Retinal pigment epithelial cell (primary cell): ENCODE results near the gene ANKS1A.

ENCODE experiments used
- DNase-seq: peaks from one replicate; pipeline ENCODE4 v3.0.0-alpha.2; 2010; ENCODE audit warnings: low read depth
- H3K4me3 ChIP-seq: 2 replicates; pipeline ENCODE4 v1.5.1; 2011; ENCODE audit warnings: mild to moderate bottlenecking, low read length, control low read depth, moderate library complexity
- TF ChIP-seq, protein P1 (sequence below): conservative IDR thresholded peaks from 2 replicates; pipeline ENCODE4 v1.5.1; 2011; ENCODE audit warnings: low read depth, low read length, control low read depth, inconsistent platforms

Gene ANKS1A

DNA sequence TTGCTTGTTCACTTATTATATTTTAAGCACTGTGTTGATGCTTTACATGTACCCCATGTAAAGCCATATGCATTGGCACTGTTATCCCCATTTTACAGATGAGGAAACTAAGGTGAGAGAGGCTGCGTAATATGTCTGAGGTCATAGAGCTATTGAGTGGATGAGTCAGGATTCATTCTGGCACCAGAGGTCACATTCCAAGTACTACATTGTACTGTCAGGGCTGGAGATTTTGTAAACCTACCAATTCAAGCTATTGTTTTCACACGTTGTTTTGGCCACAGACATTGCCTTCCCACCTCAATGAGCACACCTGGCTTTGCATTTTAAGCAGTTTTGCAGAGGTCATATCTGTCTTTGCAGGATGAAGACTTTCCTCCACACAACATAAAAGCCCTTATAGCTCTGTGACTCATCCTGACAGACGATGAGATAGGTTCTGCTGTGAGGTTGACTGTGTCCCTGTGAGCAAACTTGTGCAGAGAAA lies 33.2 kb downstream of the ANKS1A start:
- no peak overlapping the region for H3K4me3 ChIP-seq
- DNase-seq, result no peak
- TF ChIP-seq, protein P1, sequence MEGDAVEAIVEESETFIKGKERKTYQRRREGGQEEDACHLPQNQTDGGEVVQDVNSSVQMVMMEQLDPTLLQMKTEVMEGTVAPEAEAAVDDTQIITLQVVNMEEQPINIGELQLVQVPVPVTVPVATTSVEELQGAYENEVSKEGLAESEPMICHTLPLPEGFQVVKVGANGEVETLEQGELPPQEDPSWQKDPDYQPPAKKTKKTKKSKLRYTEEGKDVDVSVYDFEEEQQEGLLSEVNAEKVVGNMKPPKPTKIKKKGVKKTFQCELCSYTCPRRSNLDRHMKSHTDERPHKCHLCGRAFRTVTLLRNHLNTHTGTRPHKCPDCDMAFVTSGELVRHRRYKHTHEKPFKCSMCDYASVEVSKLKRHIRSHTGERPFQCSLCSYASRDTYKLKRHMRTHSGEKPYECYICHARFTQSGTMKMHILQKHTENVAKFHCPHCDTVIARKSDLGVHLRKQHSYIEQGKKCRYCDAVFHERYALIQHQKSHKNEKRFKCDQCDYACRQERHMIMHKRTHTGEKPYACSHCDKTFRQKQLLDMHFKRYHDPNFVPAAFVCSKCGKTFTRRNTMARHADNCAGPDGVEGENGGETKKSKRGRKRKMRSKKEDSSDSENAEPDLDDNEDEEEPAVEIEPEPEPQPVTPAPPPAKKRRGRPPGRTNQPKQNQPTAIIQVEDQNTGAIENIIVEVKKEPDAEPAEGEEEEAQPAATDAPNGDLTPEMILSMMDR, result no peak

DNA sequence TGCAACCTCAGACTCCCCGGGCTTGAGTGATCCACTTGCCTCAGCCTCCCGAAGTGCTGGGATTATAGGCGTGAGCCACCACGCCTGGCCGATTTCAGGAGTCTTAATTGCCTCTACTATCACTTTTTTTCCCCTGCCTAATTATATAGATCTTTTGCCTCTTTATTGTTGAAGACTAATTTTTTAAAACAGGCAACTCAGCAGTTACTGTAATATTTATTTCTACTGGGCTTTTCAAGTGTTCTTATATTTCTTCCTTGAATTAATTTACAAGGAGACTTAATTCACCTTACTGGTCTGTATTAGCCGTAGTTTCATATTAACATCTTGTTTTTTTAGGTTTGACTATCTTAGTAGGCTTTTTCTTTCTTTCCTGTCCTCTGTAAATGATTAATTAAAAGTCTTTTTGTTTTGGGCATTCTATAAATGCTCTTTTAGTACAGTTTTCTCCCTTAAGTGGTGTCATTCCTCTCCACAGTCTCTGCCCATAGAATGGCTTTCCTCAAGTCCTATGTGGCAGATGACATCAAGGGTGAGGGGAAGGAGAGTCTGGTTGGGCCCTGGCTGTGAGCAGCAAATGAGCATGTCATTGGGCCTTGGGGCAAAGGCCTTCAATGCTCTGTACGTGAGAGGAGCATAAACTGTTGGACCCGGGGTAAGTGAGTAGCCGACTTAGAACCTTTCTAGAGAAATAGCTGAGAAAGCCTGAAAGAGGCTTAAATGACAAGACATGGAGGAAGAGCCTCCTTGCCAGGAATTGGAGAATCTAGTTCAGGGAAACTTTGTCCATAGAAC lies 36.0 kb downstream of the ANKS1A start:
- no peak overlapping the region for H3K4me3 ChIP-seq
- no peak for DNase-seq
- TF ChIP-seq, protein P1, result no peak

DNA sequence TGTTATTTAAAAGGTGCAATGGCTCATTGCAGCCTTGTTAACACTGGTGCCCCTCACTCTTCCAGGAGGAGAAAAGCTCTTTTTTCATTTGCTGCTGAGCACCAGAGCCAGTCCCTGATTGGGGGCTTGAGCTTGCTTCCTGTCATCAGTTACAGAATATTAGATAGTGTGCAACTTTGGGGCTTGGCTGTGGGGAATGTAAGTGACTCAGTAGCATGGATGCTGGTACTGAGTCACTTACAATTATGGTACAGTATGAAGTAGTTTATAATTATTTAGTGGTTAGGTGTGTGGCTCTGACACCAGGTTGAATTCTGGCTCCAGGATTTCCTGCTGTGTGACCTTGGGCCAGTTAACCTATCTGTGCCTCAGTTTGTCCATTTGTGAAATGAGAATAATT lies 37.6 kb downstream of the ANKS1A start:
- no peak for DNase-seq
- TF ChIP-seq, protein P1, result no peak
- H3K4me3 ChIP-seq, result no peak overlapping the region

DNA sequence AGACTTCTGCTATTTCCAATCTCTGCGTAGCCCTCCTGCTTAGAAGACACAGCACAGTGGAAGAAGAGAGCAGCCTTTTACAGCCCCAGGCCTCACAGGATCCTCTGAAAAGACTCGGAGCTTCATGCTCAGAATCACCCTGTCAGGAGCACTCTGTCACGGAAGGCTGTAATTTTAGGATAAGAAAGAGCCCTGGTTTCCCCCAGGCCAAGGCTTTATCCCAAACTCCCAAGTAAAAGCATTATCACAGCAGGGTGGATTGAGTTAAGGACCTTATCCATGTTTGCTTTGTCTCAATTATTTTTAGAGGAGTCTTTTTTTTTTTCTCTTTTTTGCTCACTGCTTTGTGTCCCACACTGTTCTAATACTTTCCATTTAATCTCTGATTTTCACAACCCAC lies 39.2 kb downstream of the ANKS1A start:
- no peak for DNase-seq
- H3K4me3 ChIP-seq, result no peak overlapping the region
- TF ChIP-seq, protein P1, result no peak

DNA sequence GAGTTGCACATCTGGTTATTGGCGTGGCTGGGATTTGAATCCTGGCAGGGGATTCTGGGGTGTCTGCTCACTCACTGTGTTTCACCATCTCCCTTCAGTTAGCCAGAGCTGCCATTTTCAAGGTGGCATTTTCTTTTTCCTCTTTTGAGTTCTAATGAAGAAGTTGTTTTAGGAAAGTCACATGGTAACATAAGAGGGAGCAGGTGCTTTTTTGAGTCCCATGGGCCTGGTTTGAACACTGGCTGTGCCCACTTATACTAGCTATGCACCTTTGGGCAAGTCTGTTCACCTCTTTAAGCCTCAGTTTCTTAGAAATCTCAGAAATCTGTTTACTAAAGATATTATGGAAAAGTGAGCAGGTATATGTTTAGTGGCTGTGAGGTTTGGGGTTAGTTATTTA lies 39.6 kb downstream of the ANKS1A start:
- H3K4me3 ChIP-seq, result no peak overlapping the region
- TF ChIP-seq, protein P1, result no peak
- no peak for DNase-seq

DNA sequence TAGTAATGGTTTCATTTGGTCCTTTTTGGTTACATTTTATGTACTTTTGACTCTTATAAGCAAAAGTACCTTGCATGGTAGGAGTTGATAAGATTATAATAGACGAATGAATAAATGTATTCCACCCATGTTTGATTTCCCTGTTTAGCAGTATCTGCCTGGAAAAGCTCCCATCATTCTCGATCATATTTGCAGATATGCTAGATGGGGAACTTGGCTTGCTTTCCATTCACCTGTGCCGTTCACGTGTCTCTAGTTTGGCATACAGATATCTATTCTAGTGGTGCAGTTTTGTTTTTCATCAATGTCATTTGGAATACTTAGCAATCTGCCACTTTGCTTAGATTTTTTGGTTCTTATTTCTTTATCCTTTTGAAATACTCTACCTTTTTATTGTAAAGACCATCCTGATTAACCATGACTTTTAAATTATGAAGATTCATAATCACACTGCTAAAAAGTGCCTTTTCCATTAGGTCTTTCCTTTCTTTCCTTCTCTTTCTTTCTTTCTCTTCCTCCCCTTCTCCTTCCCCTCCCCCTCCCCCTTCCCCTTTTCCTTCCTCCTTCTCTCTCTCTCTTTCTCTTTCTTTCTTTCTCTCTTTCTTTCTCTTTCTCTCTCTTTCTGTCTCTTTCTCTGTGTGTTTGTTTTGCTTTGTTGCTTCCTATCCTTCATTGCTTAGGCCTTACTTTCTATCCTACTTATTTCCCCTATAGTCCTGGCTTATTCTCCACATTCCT lies 40.4 kb downstream of the ANKS1A start:
- TF ChIP-seq, protein P1, result no peak
- DNase-seq, result no peak
- no peak overlapping the region for H3K4me3 ChIP-seq
